ENCODE results near the gene TELO2.

GRCh38 chr16:1491327-1491726 is 1.8 kb upstream of the TELO2 start:
- TF ChIP-seq SMC3 (IDR thresholded peaks at IDR 0.05) (no peak), CTCF (IDR thresholded peaks at IDR 0.05) (no peak), HOXB5 (CRISPR knock-in tag; IDR thresholded peaks at IDR 0.05) (no peak), POLR2A (IDR thresholded peaks at IDR 0.05; ENCODE audit: low read length) (no peak), NFE2L2 (conservative IDR thresholded peaks at IDR 0.05; ENCODE audit: low read length) (no peak), JUNB (IDR thresholded peaks at IDR 0.05) (no peak), NPAS2 (CRISPR knock-in tag; IDR thresholded peaks at IDR 0.05; ENCODE audit: borderline replicate concordance) (no peak), CEBPB (IDR thresholded peaks at IDR 0.05) (no peak), CHD4 (IDR thresholded peaks at IDR 0.05; ENCODE audit: borderline replicate concordance) (no peak)

Data from A549 (cell line).